ENCODE measurements around the gene NCAM1. TPM values are rescaled to one million over a fixed set of nuclear protein-coding genes. Genes with fewer than 3 reads are reported as not detected.

The NCAM1 gene
- total RNA-seq, 2 experiments from 2014 or later = 0.48 to 0.78 TPM

- ChIA-PET CTCF (no interaction called here), POLR2A (no interaction called here)
- Mint-ChIP-seq H3K27me3 (peaks cover 27% of the 10 kb centered on the region), H3K9me3 (no peaks in the 10 kb centered on the region), H3K4me3 (no peak overlapping the region), H3K4me1 (peaks cover 12% of the 10 kb centered on the region), H3K36me3 (ENCODE audit: low read depth) (no peaks in the 10 kb centered on the region), H3K27ac (no peak overlapping the region)
- DNase-seq = no peak
Measured at GRCh38 chr11:113248702-113249490, 287.7 kb downstream of the NCAM1 start.

DNA sequence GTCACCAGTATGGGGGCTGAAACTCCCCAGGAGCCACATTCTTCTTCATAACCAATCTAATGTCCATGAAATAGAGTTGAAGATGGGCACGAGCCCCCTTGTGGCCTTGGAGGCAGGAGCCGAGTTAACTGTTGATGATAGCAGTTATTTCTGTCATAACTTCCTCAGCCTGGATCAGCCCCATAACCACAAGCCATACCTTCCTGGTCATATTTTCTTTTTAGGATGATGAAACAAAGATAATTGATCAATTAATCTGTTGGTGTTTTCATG lies 288.2 kb downstream of the NCAM1 start:
- ChIA-PET CTCF (no interaction called here), POLR2A (no interaction called here)
- DNase-seq = no peak
- no peak overlapping the region for H3K27ac Mint-ChIP-seq
- H3K36me3 Mint-ChIP-seq (ENCODE audit: low read depth) = no peaks in the 10 kb centered on the region
- H3K4me1 Mint-ChIP-seq = peaks cover 12% of the 10 kb centered on the region
- H3K9me3 Mint-ChIP-seq = no peaks in the 10 kb centered on the region
- no peak overlapping the region for H3K4me3 Mint-ChIP-seq
- peaks cover 25% of the 10 kb centered on the region for H3K27me3 Mint-ChIP-seq

DNA sequence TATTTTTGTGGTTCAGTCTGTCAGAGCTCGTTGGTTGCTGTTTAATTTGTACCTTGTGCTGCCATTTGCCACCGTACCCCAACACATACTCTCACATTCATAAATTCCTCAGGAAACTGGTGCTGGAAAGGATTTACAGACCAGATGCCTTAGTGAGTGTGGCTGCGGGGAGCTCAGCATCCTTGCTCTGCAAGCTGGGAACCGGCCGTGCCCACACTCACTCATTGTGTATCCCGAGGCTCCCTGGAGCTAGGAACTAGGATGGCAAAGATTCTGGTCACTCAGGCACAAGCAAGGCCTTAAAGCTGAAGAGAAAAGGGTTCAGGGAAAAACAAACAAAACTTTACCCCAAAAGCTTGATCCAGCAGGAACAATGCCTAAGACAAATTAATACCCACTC lies 288.6 kb downstream of the NCAM1 start:
- no peak overlapping the region for H3K4me3 Mint-ChIP-seq
- no peaks in the 10 kb centered on the region for H3K36me3 Mint-ChIP-seq (ENCODE audit: low read depth)
- peaks cover 12% of the 10 kb centered on the region for H3K4me1 Mint-ChIP-seq
- ChIA-PET CTCF (interaction anchor here (0.6 kb wide), 1 partner anchor 455 kb away, joined by 5 read pairs; no protein-coding TSS in a partner anchor), POLR2A (no interaction called here)
- H3K9me3 Mint-ChIP-seq = no peaks in the 10 kb centered on the region
- H3K27ac Mint-ChIP-seq = no peak overlapping the region
- DNase-seq = no peak
- H3K27me3 Mint-ChIP-seq = peaks cover 23% of the 10 kb centered on the region

GRCh38 chr11:113251281-113251680 lies 290.1 kb downstream of the NCAM1 start:
- no peaks in the 10 kb centered on the region for H3K36me3 Mint-ChIP-seq (ENCODE audit: low read depth)
- peaks cover 19% of the 10 kb centered on the region for H3K27me3 Mint-ChIP-seq
- CTCF ChIA-PET = no interaction called here
- H3K9me3 Mint-ChIP-seq = no peaks in the 10 kb centered on the region
- no peak for DNase-seq
- POLR2A ChIA-PET = no interaction called here
- no peak overlapping the region for H3K27ac Mint-ChIP-seq
- H3K4me3 Mint-ChIP-seq = no peak overlapping the region
- peaks cover 12% of the 10 kb centered on the region for H3K4me1 Mint-ChIP-seq

DNA sequence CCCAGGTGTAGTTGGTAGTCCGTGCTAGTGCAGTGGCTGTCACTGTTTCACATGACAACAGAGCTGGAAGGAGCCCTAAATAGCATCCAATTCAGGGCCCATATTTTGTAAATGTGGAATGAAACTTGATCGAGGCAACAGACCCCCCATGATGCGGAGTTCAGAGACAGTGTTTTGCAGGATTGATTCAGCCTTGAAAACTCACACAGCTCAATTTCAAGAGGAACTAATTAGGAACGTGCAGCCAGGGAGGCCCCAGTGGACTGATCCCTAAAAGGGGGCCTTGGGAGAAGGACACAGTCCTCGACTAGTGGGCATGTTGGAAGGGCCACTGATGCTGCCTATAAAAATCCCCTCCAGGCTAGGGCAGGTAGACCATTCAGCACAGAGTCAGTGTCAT lies 292.2 kb downstream of the NCAM1 start:
- Mint-ChIP-seq H3K4me1 (peaks cover 12% of the 10 kb centered on the region), H3K27ac (no peak overlapping the region), H3K27me3 (peaks cover 4% of the 10 kb centered on the region), H3K9me3 (no peaks in the 10 kb centered on the region), H3K36me3 (ENCODE audit: low read depth) (no peaks in the 10 kb centered on the region), H3K4me3 (no peak overlapping the region)
- CTCF ChIA-PET = no interaction called here
- no peak for DNase-seq
- POLR2A ChIA-PET = no interaction called here

- no peaks in the 10 kb centered on the region for H3K9me3 Mint-ChIP-seq
- CTCF ChIA-PET = interaction anchor here (0.6 to 0.7 kb wide), 2 partner anchors 34 to 1096 kb away, joined by 3 to 4 read pairs; no protein-coding TSS in a partner anchor
- H3K27ac Mint-ChIP-seq = no peak overlapping the region
- H3K27me3 Mint-ChIP-seq = peaks cover 4% of the 10 kb centered on the region
- H3K36me3 Mint-ChIP-seq (ENCODE audit: low read depth) = no peaks in the 10 kb centered on the region
- no peak overlapping the region for H3K4me3 Mint-ChIP-seq
- POLR2A ChIA-PET = no interaction called here
- DNase-seq = no peak
- peaks cover 3% of the 10 kb centered on the region for H3K4me1 Mint-ChIP-seq
Measured at GRCh38 chr11:113255096-113255495, 293.9 kb downstream of the NCAM1 start.

- Mint-ChIP-seq H3K9me3 (no peaks in the 10 kb centered on the region), H3K27ac (no peak overlapping the region), H3K27me3 (peaks cover 4% of the 10 kb centered on the region), H3K4me1 (peaks cover 5% of the 10 kb centered on the region), H3K4me3 (no peak overlapping the region), H3K36me3 (ENCODE audit: low read depth) (no peaks in the 10 kb centered on the region)
- DNase-seq = no peak
- POLR2A ChIA-PET = no interaction called here
- CTCF ChIA-PET = interaction anchor here (1.3 kb wide), 1 partner anchor 34 kb away, joined by 5 read pairs; no protein-coding TSS in a partner anchor
Measured at GRCh38 chr11:113255741-113256140, 294.5 kb downstream of the NCAM1 start.

DNA sequence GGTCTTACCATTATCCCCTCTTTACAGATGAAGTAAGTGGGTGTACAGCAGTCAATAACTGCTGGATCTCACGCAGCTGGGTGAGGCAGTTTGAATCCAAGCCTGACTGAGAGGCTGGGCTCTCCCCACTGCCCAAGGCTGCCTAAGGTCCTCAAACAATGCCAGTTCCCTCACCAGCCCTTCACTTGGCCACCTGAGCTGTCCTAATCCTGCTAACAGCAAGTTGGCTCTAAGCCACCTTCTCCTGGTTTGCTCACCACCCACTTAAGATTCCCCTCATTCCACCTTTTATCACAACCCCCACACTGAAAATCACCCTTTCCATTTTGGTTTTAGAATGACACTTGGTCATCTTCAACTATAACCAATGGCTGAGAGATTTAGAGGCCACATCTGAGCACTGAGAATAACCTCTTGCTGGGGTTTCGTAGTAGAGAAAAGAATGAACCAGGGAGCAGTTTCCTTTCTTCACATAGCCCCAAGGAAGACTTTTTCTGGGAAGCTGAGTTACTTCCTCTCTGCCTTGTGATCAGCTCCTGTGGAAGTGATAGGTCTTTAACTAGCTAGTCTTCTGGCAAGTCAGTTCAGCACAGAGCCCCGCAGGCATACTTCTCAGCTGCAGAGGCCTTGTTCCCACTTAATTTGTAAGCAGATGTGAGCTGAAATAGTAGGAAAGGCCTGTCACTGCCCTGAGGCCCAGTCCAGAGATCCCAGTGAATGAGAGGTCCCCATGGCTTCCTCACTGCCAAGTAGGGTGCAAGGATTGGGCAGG lies 295.4 kb downstream of the NCAM1 start:
- Mint-ChIP-seq H3K4me3 (no peak overlapping the region), H3K36me3 (ENCODE audit: low read depth) (no peaks in the 10 kb centered on the region), H3K4me1 (peaks cover 6% of the 10 kb centered on the region), H3K27me3 (peaks cover 4% of the 10 kb centered on the region), H3K9me3 (no peaks in the 10 kb centered on the region), H3K27ac (no peak overlapping the region)
- POLR2A ChIA-PET = no interaction called here
- CTCF ChIA-PET = interaction anchor here (1.3 kb wide), 1 partner anchor 34 kb away, joined by 5 read pairs; no protein-coding TSS in a partner anchor
- no peak for DNase-seq

- DNase-seq = no peak
- Mint-ChIP-seq H3K36me3 (ENCODE audit: low read depth) (no peaks in the 10 kb centered on the region), H3K27me3 (peaks cover 2% of the 10 kb centered on the region), H3K4me1 (peaks cover 6% of the 10 kb centered on the region), H3K9me3 (no peaks in the 10 kb centered on the region), H3K27ac (no peak overlapping the region), H3K4me3 (no peak overlapping the region)
- ChIA-PET POLR2A (no interaction called here), CTCF (no interaction called here)
Measured at GRCh38 chr11:113260096-113260425, 298.8 kb downstream of the NCAM1 start.

DNA sequence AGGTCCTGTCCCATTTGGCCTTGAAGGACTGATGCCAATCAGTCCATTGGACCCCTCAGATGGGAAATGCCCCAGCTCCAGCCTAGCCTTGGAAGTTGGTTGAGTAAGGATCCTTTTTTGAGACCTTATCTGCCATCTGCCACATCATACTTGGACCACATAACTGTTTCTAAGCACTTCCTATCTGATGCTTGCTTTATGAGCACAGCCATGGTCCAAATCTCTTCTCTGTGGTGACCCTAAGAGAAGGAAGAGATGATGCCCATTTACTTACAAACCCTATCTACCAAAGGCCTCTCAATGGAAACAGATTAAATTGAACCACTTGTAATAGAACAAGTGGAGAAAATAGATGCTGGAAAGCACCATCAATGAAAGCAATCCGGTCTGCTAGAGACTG lies 299.3 kb downstream of the NCAM1 start:
- H3K4me1 Mint-ChIP-seq = peaks cover 6% of the 10 kb centered on the region
- no peaks in the 10 kb centered on the region for H3K9me3 Mint-ChIP-seq
- ChIA-PET CTCF (no interaction called here), POLR2A (no interaction called here)
- H3K27ac Mint-ChIP-seq = no peak overlapping the region
- peaks cover 2% of the 10 kb centered on the region for H3K27me3 Mint-ChIP-seq
- H3K4me3 Mint-ChIP-seq = no peak overlapping the region
- H3K36me3 Mint-ChIP-seq (ENCODE audit: low read depth) = no peaks in the 10 kb centered on the region
- DNase-seq = no peak

DNA sequence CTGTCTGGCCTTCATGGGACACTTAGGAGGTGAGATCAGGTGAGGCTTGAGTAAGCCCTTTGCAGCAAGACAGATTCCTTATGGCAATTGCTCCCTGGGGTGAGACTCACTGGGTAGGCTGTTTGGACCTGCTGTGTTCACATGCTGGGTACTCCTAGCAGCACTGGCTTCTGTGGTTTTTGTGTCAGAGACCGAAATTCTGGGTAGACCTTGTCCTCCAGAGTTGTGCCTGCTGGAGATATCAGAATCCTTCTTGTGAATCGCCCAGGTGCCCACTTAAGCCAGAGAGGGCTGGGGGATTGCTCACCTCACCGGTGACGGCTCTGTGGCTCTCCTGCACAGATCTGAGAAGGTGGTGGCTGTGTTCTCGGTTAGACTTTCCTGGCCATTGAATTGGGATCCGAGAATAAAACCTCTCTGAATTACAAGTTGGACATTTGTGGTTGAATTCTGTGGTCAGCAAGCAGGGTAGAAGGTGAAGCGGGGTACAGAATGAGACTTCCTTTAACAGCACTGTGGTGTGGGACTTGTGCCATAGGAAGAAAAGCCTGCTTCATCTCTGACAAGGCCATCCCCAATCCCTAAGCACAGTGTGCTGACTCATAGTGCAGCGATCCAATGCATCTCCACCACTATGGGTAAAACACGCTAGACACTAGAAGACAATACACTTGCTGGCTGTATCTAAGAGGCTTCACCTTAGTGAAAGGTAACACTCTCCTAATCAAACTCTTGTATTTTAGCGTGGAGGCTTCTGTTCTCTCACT lies 300.7 kb downstream of the NCAM1 start:
- H3K9me3 Mint-ChIP-seq = no peaks in the 10 kb centered on the region
- CTCF ChIA-PET = no interaction called here
- no peak overlapping the region for H3K4me3 Mint-ChIP-seq
- POLR2A ChIA-PET = no interaction called here
- peaks cover 6% of the 10 kb centered on the region for H3K4me1 Mint-ChIP-seq
- H3K36me3 Mint-ChIP-seq (ENCODE audit: low read depth) = no peaks in the 10 kb centered on the region
- H3K27me3 Mint-ChIP-seq = peaks cover 5% of the 10 kb centered on the region
- DNase-seq = no peak
- no peak overlapping the region for H3K27ac Mint-ChIP-seq

DNA sequence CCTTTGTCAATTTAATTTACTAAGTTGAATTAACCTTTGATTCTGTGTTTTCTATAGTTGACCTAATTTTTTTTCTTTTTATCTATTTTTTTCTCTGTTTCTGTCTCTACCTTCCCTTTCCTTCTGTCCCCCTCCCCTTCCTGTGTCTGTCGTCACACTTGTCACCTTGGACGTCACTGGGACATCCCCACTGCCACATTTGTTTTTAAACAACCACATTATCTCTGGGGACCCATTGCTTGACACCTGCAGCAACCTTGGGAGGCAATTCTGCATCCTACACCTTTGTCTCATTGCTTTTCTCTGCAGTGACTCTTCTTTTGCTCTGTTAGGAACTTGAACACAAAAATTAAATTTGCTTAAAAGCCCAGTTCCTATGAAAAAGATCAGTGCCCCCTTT lies 301.4 kb downstream of the NCAM1 start:
- Mint-ChIP-seq H3K4me1 (peaks cover 6% of the 10 kb centered on the region), H3K36me3 (ENCODE audit: low read depth) (no peaks in the 10 kb centered on the region), H3K4me3 (no peak overlapping the region), H3K27ac (no peak overlapping the region), H3K9me3 (no peaks in the 10 kb centered on the region), H3K27me3 (peaks cover 5% of the 10 kb centered on the region)
- no peak for DNase-seq
- ChIA-PET CTCF (no interaction called here), POLR2A (no interaction called here)

DNA sequence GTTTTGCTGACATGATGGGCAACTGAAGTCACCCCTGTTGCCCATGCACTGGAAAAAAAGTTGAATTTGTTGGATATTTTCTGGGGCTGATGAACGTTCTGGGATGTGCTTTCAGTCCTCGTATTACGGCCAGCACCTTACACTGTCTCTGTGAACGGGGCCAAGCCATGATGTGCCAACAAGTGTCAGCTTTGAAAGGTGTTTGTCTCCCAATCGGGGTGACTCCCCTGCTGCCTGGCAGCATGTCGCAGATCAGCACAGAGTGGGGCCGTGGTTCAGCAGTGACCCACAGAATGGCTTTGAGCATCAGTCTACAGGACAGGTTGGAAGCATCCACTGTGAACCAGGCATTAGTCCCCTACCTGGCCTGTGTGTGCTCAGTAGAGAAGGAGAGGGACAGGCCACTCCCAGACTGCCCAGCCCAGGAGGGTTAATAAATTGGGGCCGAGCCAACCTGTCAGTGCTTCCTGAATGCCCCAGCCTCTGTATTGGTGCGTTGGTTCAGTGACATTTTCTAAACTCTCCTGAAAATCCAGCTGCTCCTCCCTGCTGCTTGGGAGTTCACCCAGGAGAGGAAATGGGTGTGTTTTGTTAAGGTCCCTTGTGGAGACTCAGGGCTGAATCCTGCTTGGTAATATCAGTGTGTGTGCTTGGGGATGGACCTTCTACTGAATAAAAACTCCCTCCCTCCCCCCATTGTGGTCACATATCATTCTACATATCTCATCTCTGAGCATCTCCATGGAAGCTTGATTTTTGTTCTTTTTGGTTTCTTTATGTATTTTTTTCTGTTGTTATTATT lies 302.4 kb downstream of the NCAM1 start:
- Mint-ChIP-seq H3K27ac (no peak overlapping the region), H3K4me1 (peaks cover 6% of the 10 kb centered on the region), H3K4me3 (no peak overlapping the region), H3K27me3 (peaks cover 5% of the 10 kb centered on the region), H3K9me3 (no peaks in the 10 kb centered on the region), H3K36me3 (ENCODE audit: low read depth) (no peaks in the 10 kb centered on the region)
- DNase-seq = no peak
- ChIA-PET POLR2A (no interaction called here), CTCF (no interaction called here)
